Spleen (tissue), 7 donors: ENCODE measurements around the gene CMIP.

Experiments
- CTCF ChIP-seq, 11 experiments: fragments of 200-600 bp in 7 of 11; fragments of 450-650 bp in 4 of 11; sonication (generic) in 4 of 11; IDR thresholded peaks in 8 of 11; conservative IDR thresholded peaks in 3 of 11; 1 replicate in 7 of 11; 2 replicates in 4 of 11; pipeline versions ENCODE4 v1.4.0 to v1.8.0; 2016 to 2021; ENCODE audit warnings: antibody characterized with exemption in 11 of 11, inconsistent platforms in 4 of 11, mild to moderate bottlenecking in 1 of 11
- POLR2A ChIP-seq, 3 donors: fragments of 450-650 bp; IDR thresholded peaks; one replicate each; pipeline ENCODE4 v1.5.1; 2017; ENCODE audit warnings: antibody characterized with exemption in 3 of 3, mild to moderate bottlenecking in 1 of 3
- donor health status: DM: no; HTN: no; CAD: no; lungs with moderate emphysema.
- donor health status: DM: no; HTN: no; CAD: no.
- donor health status: DM: no; HTN: no; CAD: no.

GRCh38 chr16:81627729-81628244, 183.2 kb downstream of the CMIP start:
- no peak for TF ChIP-seq CTCF (IDR thresholded peaks at IDR 0.05 in 8 of 11, conservative IDR thresholded peaks at IDR 0.05 in 3 of 11)
- TF ChIP-seq POLR2A (IDR thresholded peaks at IDR 0.05): no peak
